Memory B cell (primary cell): ENCODE results near the gene SP140L.

Experiments used
- ATAC-seq: fragments of 150-1000 bp; cut with Tn5 transposase; 2 replicates; pipeline ENCODE4 v1.10.0; 2021; ENCODE audit warnings: low read depth, mild to moderate bottlenecking, moderate library complexity
- DNase-seq, 2 donors: peaks; one replicate each; pipeline ENCODE4 v3.0.0; 2022; ENCODE audit warnings: low spot score in 2 of 2
- H3K27ac Mint-ChIP-seq: one replicate; pipeline ENCODE4 v1.8.0; 2022; ENCODE audit warnings: mild to moderate bottlenecking, moderate library complexity, mixed read lengths
- H3K27me3 Mint-ChIP-seq: one replicate; pipeline ENCODE4 v1.8.0; 2022; ENCODE audit warnings: mixed read lengths
- H3K36me3 Mint-ChIP-seq: one replicate; pipeline ENCODE4 v1.8.0; 2022; ENCODE audit warnings: mild to moderate bottlenecking, mixed read lengths
- H3K4me1 Mint-ChIP-seq: one replicate; pipeline ENCODE4 v1.8.0; 2022; ENCODE audit warnings: mixed read lengths
- H3K4me3 Mint-ChIP-seq: one replicate; pipeline ENCODE4 v1.8.0; 2022; ENCODE audit warnings: mild to moderate bottlenecking, moderate library complexity, mixed read lengths
- H3K9me3 Mint-ChIP-seq: one replicate; pipeline ENCODE4 v1.8.0; 2022; ENCODE audit warnings: mixed read lengths

The SP140L gene

GRCh38 chr2:230312638-230313037 lies 14.4 kb upstream of the SP140L start:
- ATAC-seq = no peak
- no peak overlapping the region for H3K4me3 Mint-ChIP-seq

GRCh38 chr2:230317366-230317765 lies 9.6 kb upstream of the SP140L start:
- ATAC-seq = no peak
- Mint-ChIP-seq H3K27ac (peak overlapping the region; percentile 91), H3K36me3 (peaks cover 29% of the 10 kb centered on the region), H3K27me3 (no peaks in the 10 kb centered on the region), H3K4me1 (peaks cover 43% of the 10 kb centered on the region), H3K9me3 (no peaks in the 10 kb centered on the region), H3K4me3 (no peak overlapping the region)
- DNase-seq = no peak

More at GRCh38 chr2:230312638-230313037, 14.4 kb upstream of the SP140L start:
- H3K4me1 Mint-ChIP-seq = peaks cover 21% of the 10 kb centered on the region
- peak overlapping the region; percentile 73 for H3K27ac Mint-ChIP-seq
- no peaks in the 10 kb centered on the region for H3K27me3 Mint-ChIP-seq
- H3K36me3 Mint-ChIP-seq = peaks cover 46% of the 10 kb centered on the region
- DNase-seq = no peak
- H3K9me3 Mint-ChIP-seq = no peaks in the 10 kb centered on the region

GRCh38 chr2:230318190-230319121 lies 8.5 kb upstream of the SP140L start:
- peak in 1 of 2 donors; percentile 12 for DNase-seq
- peaks cover 20% of the 10 kb centered on the region for H3K36me3 Mint-ChIP-seq
- peak overlapping the region; percentile 91 for H3K27ac Mint-ChIP-seq
- peaks cover 47% of the 10 kb centered on the region for H3K4me1 Mint-ChIP-seq
- peak; percentile 60 for ATAC-seq
- H3K9me3 Mint-ChIP-seq = no peaks in the 10 kb centered on the region
- no peaks in the 10 kb centered on the region for H3K27me3 Mint-ChIP-seq
- H3K4me3 Mint-ChIP-seq = peak overlapping the region; percentile 73

GRCh38 chr2:230319211-230319862 lies 7.7 kb upstream of the SP140L start:
- H3K4me3 Mint-ChIP-seq = peak overlapping the region; percentile 73
- H3K36me3 Mint-ChIP-seq = peaks cover 12% of the 10 kb centered on the region
- peak; percentile 35 to 50 for DNase-seq
- peak overlapping the region; percentile 91 for H3K27ac Mint-ChIP-seq
- H3K4me1 Mint-ChIP-seq = peaks cover 48% of the 10 kb centered on the region
- no peaks in the 10 kb centered on the region for H3K27me3 Mint-ChIP-seq
- peak; percentile 89 for ATAC-seq
- no peaks in the 10 kb centered on the region for H3K9me3 Mint-ChIP-seq

GRCh38 chr2:230321031-230321430 lies 6.0 kb upstream of the SP140L start:
- H3K9me3 Mint-ChIP-seq = no peaks in the 10 kb centered on the region
- DNase-seq (no peak), ATAC-seq (no peak)
- peaks cover 5% of the 10 kb centered on the region for H3K36me3 Mint-ChIP-seq
- no peak overlapping the region for H3K27ac Mint-ChIP-seq
- H3K4me1 Mint-ChIP-seq = peaks cover 47% of the 10 kb centered on the region
- no peak overlapping the region for H3K4me3 Mint-ChIP-seq
- H3K27me3 Mint-ChIP-seq = no peaks in the 10 kb centered on the region

GRCh38 chr2:230322561-230323384 lies 4.2 kb upstream of the SP140L start:
- H3K4me3 Mint-ChIP-seq = no peak overlapping the region

GRCh38 chr2:230323385-230324106 lies 3.4 kb upstream of the SP140L start:
- DNase-seq (no peak), ATAC-seq (no peak)
- H3K36me3 Mint-ChIP-seq = peaks cover 4% of the 10 kb centered on the region
- no peaks in the 10 kb centered on the region for H3K27me3 Mint-ChIP-seq
- H3K27ac Mint-ChIP-seq = no peak overlapping the region
- H3K4me1 Mint-ChIP-seq = peaks cover 39% of the 10 kb centered on the region
- H3K9me3 Mint-ChIP-seq = no peaks in the 10 kb centered on the region
- H3K4me3 Mint-ChIP-seq = no peak overlapping the region

More at GRCh38 chr2:230322561-230323384, 4.2 kb upstream of the SP140L start:
- H3K36me3 Mint-ChIP-seq = peaks cover 4% of the 10 kb centered on the region
- H3K9me3 Mint-ChIP-seq = no peaks in the 10 kb centered on the region
- H3K4me1 Mint-ChIP-seq = peaks cover 43% of the 10 kb centered on the region
- ATAC-seq (no peak), DNase-seq (no peak)
- peak overlapping the region; percentile 67 for H3K27ac Mint-ChIP-seq
- H3K27me3 Mint-ChIP-seq = no peaks in the 10 kb centered on the region

GRCh38 chr2:230324503-230324902 lies 2.5 kb upstream of the SP140L start:
- H3K27ac Mint-ChIP-seq = no peak overlapping the region
- no peak for ATAC-seq
- no peaks in the 10 kb centered on the region for H3K9me3 Mint-ChIP-seq
- no peaks in the 10 kb centered on the region for H3K27me3 Mint-ChIP-seq
- peaks cover 43% of the 10 kb centered on the region for H3K4me1 Mint-ChIP-seq
- no peak overlapping the region for H3K4me3 Mint-ChIP-seq
- peaks cover 10% of the 10 kb centered on the region for H3K36me3 Mint-ChIP-seq
- DNase-seq = no peak

- ATAC-seq (no peak), DNase-seq (no peak)
- Mint-ChIP-seq H3K4me3 (peak overlapping the region; percentile 62), H3K9me3 (no peaks in the 10 kb centered on the region), H3K27me3 (no peaks in the 10 kb centered on the region), H3K27ac (no peak overlapping the region), H3K4me1 (peaks cover 46% of the 10 kb centered on the region), H3K36me3 (peaks cover 18% of the 10 kb centered on the region)
These were observed 1.4 kb upstream of the SP140L start for GRCh38 chr2:230325316-230326243.

- H3K27me3 Mint-ChIP-seq = no peaks in the 10 kb centered on the region
- peak; percentile 70 for ATAC-seq
- H3K36me3 Mint-ChIP-seq = peaks cover 25% of the 10 kb centered on the region
- H3K27ac Mint-ChIP-seq = peak overlapping the region; percentile 98
- H3K9me3 Mint-ChIP-seq = no peaks in the 10 kb centered on the region
- H3K4me1 Mint-ChIP-seq = peaks cover 46% of the 10 kb centered on the region
- DNase-seq = no peak
- peak overlapping the region; percentile 91 for H3K4me3 Mint-ChIP-seq
These were observed 593 bp downstream of the SP140L start for GRCh38 chr2:230327418-230328154.

- peaks cover 29% of the 10 kb centered on the region for H3K36me3 Mint-ChIP-seq
- DNase-seq = no peak
- peak overlapping the region; percentile 98 for H3K27ac Mint-ChIP-seq
- H3K9me3 Mint-ChIP-seq = no peaks in the 10 kb centered on the region
- ATAC-seq = no peak
- peaks cover 48% of the 10 kb centered on the region for H3K4me1 Mint-ChIP-seq
- peak overlapping the region; percentile 91 for H3K4me3 Mint-ChIP-seq
- H3K27me3 Mint-ChIP-seq = no peaks in the 10 kb centered on the region
These were observed 1.1 kb downstream of the SP140L start for GRCh38 chr2:230328155-230328458.

GRCh38 chr2:230329946-230330605 lies 3.1 kb downstream of the SP140L start:
- no peak for DNase-seq

More at GRCh38 chr2:230329946-230330605, 3.1 kb downstream of the SP140L start:
- no peak for ATAC-seq
- Mint-ChIP-seq H3K4me3 (peak overlapping the region; percentile 42), H3K27me3 (no peaks in the 10 kb centered on the region), H3K27ac (peak overlapping the region; percentile 98), H3K9me3 (no peaks in the 10 kb centered on the region), H3K36me3 (peaks cover 44% of the 10 kb centered on the region), H3K4me1 (peaks cover 56% of the 10 kb centered on the region)
